Gastrocnemius medialis (tissue), 4 donors: ENCODE results near the gene KCTD5. TPM values are rescaled to one million over a fixed set of nuclear protein-coding genes. Genes with fewer than 3 reads are reported as not detected.
A peak's percentile ranks its signal among the peaks of the same experiment; 100 is the strongest.
"Not testable (repeated sequence)": the region's sequence is repeated elsewhere in the genome, so short reads cannot be mapped to it uniquely, and the experiment has no call there.

ENCODE experiments used
- ATAC-seq, 2 donors: fragments of 150-250 bp; one replicate each; pipeline ENCODE4 v1.9.1; 2016
- DNase-seq, 2 donors: peaks; one replicate each; pipeline ENCODE4 v3.0.0-alpha.2; 2019
- H3K27ac ChIP-seq, 4 donors: fragments of 200-600 bp; sonication (generic); 1 replicate in 1 of 4; 2 replicates in 3 of 4; pipeline ENCODE4 v1.5.1; 2016 to 2018; ENCODE audit warnings: mild to moderate bottlenecking in 2 of 4, moderate library complexity in 1 of 4
- H3K27me3 ChIP-seq, 3 donors: fragments of 200-600 bp; sonication (generic) in 2 of 3; 1 replicate in 1 of 3; 2 replicates in 2 of 3; pipeline versions ENCODE4 v1.5.1 to v1.6.0; 2016 to 2019; ENCODE audit warnings: mild to moderate bottlenecking in 1 of 3, moderate library complexity in 1 of 3
- H3K36me3 ChIP-seq, 2 donors: fragments of 200-600 bp; sonication (generic) in 1 of 2; one replicate each; pipeline ENCODE4 v1.5.1; 2017 to 2018
- H3K4me1 ChIP-seq, 2 donors: fragments of 200-600 bp; sonication (generic) in 1 of 2; one replicate each; pipeline ENCODE4 v1.5.1; 2016 to 2017; ENCODE audit warnings: mild to moderate bottlenecking in 2 of 2
- H3K4me3 ChIP-seq, 4 donors: fragments of 200-600 bp; sonication (generic) in 3 of 4; 1 replicate in 1 of 4; 2 replicates in 3 of 4; pipeline ENCODE4 v1.5.1; 2016 to 2019; ENCODE audit warnings: mild to moderate bottlenecking in 2 of 4
- H3K9me3 ChIP-seq, 3 donors: fragments of 200-600 bp; sonication (generic) in 2 of 3; 1 replicate in 1 of 3; 2 replicates in 2 of 3; pipeline ENCODE4 v1.5.1; 2016 to 2019
- CTCF ChIP-seq, 5 experiments: fragments of 450-650 bp in 3 of 5; fragments of 200-600 bp in 2 of 5; sonication (generic) in 2 of 5; IDR thresholded peaks in 4 of 5; conservative IDR thresholded peaks in 1 of 5; 1 replicate in 4 of 5; 2 replicates in 1 of 5; pipeline ENCODE4 v1.5.1; 2016 to 2019; ENCODE audit warnings: antibody characterized with exemption in 5 of 5, mild to moderate bottlenecking in 3 of 5, moderate library complexity in 3 of 5
- POLR2A ChIP-seq, 2 donors: fragments of 450-650 bp; IDR thresholded peaks; one replicate each; pipeline ENCODE4 v1.6.1; 2017; ENCODE audit warnings: antibody characterized with exemption in 2 of 2, mild to moderate bottlenecking in 2 of 2, moderate library complexity in 2 of 2
- in situ Hi-C, 4 donors: fragments of 200-750 bp; cut with MboI; loops; one replicate each; pipeline versions ENCODE4 v1.15.0 to v1.8.0; 2017; ENCODE audit warnings: low sequenced_read_pairs in 4 of 4
- intact Hi-C: fragments of 100-400 bp; cut with DNase I; formaldehyde crosslinking; loops from one replicate; pipeline ENCODE4 v1.15.1; 2023; ENCODE audit warnings: low total_unique reads
- total RNA-seq, 4 donors: library from RNA; depleted of rRNA; stranded (reverse); fragments of >200 nt; gene quantifications; one replicate each; pipeline versions ENCODE4 v1.1.0 to v1.2.3, GENCODE V29; 2016

Gene KCTD5
- total RNA-seq: 10 to 100 TPM; 13.6 to 23.8 (median 14.7) TPM

GRCh38 chr16:2682209-2683021 lies at the start of gene KCTD5:
Gene KCTD5 (plus strand): TSS chr16:2682523. CDS start chr16:2682549, 26 bp downstream.
- in situ Hi-C loops: no loop called here
- Histone ChIP-seq H3K4me3 (peak within 1 kb of the TSS; percentile 68 to 98 (median 78)), H3K27ac (peak within 1 kb of the TSS; percentile 82 to 95 (median 89))

DNA sequence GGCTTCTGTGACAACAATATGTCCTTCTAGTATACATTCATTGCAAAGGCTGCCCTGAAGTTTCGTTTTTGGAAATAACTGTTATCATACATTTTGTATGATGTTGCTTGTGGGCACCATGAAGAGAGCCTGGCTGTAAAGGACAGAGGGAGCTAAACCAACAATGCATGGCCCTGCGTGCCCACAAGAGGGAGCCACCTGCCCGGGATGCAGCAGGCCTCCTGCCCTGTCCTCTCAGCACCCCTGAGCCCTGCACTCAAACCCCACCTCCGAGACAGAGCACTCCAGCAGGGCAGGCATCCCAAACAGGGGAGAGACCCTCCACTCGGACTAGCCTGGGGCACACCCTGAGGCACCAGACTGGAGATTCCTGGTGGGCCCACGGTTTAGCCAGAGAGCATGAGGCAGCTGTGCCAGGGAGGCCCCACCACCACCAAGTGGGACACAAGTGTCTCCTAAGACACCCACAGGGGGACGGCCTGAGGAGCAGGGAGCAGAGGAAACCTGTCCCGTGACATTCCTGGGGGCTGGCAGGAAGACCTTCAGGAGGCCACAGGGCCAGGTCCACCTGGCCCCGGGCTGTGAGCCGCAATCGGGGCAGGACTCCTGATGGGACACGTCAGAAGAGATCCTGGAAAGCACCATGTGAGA lies 43.1 kb upstream of the KCTD5 start:
- intact Hi-C loops, H3K27ac ChIP-seq, H3K4me1 ChIP-seq, H3K27me3 ChIP-seq, H3K4me3 ChIP-seq, in situ Hi-C loops, H3K36me3 ChIP-seq, DNase-seq, H3K9me3 ChIP-seq: not testable (repeated sequence)
- ATAC-seq: peak; percentile 22 to 49

More at GRCh38 chr16:2682209-2683021, at the start of gene KCTD5:
- H3K36me3 ChIP-seq: no peaks in the 10 kb centered on the region
- TF ChIP-seq CTCF (IDR thresholded peaks at IDR 0.05 in 4 of 5, conservative IDR thresholded peaks at IDR 0.05 in 1 of 5): peak in 1 of 5 experiments; percentile 44
- peak; percentile 91 to 95 for TF ChIP-seq POLR2A (IDR thresholded peaks at IDR 0.05)
- peak; percentile 95 to 96 for DNase-seq
- H3K9me3 ChIP-seq: no peaks in the 10 kb centered on the region
- intact Hi-C loops: loop anchor here (1.0 kb wide), 3 partner anchors 39 to 201 kb away; partner anchors contain the start of gene FLYWCH2
- no peaks in the 10 kb centered on the region for H3K27me3 ChIP-seq
- H3K4me1 ChIP-seq: peaks cover 20 to 25% of the 10 kb centered on the region in 2 donors
- peak; percentile 67 to 87 for ATAC-seq

DNA sequence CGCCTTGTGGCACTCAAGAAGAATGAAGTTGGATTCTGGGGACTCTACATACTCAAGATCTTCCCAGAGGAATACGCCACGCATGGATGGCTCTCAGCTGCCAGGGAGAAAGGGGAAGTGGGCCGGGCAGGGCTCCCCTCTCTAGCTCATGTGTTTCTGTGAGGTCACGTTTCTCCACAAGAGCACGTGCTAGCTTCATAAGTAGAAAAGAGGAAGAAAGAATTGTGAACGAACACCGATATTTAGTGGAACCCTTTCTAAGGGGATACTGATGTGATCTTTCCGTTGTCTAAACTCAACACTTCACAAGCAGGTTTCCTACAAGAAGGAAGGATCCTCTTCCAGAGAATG lies 42.6 kb upstream of the KCTD5 start:
- H3K4me3 ChIP-seq, DNase-seq, intact Hi-C loops, H3K4me1 ChIP-seq, H3K27ac ChIP-seq, H3K9me3 ChIP-seq, H3K36me3 ChIP-seq, ATAC-seq, H3K27me3 ChIP-seq, in situ Hi-C loops: not testable (repeated sequence)

DNA sequence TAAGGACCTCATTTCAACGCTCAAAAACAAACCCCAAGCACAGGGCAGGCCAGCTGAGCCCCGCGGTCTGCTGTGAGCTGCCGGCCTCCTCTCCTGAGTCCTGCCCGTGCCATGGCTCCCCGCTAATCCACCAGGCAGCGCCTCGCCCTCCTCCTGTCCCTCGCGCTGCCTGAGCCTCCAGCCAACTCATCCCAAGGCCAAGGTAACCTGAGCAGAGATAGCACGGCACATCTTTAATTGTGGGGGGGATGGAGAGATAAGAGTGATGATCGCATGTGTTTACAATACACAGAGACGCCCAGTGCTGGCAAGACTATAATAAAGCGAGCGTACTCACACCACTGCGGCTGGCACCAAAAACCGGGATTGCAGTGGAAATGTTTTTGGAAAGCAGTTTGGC lies 39.8 kb upstream of the KCTD5 start:
- H3K36me3 ChIP-seq, intact Hi-C loops, H3K4me3 ChIP-seq, H3K27ac ChIP-seq, DNase-seq, in situ Hi-C loops, H3K27me3 ChIP-seq, H3K9me3 ChIP-seq, H3K4me1 ChIP-seq: not testable (repeated sequence)
- peak; percentile 69 to 83 for ATAC-seq

DNA sequence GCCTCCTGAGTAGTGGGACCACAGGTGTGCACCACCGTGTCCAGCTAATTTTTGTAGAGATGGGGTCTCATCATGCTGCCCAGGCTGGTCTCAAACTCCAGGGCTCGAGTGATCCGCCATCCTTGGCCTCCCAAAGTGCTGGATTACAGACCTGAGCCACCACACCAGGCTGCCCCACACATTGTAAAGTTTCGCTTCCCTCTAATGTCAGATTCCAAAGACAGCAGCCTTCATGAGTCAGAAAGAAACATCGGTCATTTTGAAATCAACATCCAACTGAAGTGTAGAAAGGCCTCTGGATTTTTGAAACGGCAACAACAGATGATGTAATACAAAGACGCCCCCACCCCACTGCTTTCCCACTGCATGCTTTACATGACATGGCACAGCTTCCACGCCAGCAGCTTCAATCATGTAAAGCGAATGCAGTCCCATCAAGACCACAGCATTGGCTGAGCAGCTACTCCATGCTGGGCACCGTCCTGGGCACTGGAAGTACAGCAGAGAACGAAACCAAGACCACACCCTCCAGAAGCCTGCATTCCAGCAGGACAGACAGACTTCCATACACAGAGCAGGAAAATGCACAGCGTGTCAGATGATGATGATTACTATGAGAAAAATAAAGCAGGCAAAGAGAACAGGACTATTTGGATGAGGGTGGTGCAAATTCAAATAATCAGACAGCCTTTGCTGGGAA lies 37.4 kb upstream of the KCTD5 start:
- DNase-seq, H3K9me3 ChIP-seq, H3K27ac ChIP-seq, H3K4me1 ChIP-seq, H3K36me3 ChIP-seq, ATAC-seq, H3K27me3 ChIP-seq, in situ Hi-C loops, intact Hi-C loops, H3K4me3 ChIP-seq: not testable (repeated sequence)

- H3K4me3 ChIP-seq, intact Hi-C loops: not testable (repeated sequence)
Observed at GRCh38 chr16:2651268-2651871, 31.0 kb upstream of the KCTD5 start.

GRCh38 chr16:2653915-2654314 lies 28.4 kb upstream of the KCTD5 start:
- H3K27ac ChIP-seq, H3K36me3 ChIP-seq, in situ Hi-C loops, H3K4me3 ChIP-seq, DNase-seq, H3K9me3 ChIP-seq, ATAC-seq, H3K4me1 ChIP-seq, intact Hi-C loops, H3K27me3 ChIP-seq: not testable (repeated sequence)

More at GRCh38 chr16:2651268-2651871, 31.0 kb upstream of the KCTD5 start:
- H3K27me3 ChIP-seq, H3K36me3 ChIP-seq, H3K27ac ChIP-seq, in situ Hi-C loops, H3K4me1 ChIP-seq, DNase-seq, H3K9me3 ChIP-seq: not testable (repeated sequence)
- ATAC-seq: peak; percentile 51 to 75

DNA sequence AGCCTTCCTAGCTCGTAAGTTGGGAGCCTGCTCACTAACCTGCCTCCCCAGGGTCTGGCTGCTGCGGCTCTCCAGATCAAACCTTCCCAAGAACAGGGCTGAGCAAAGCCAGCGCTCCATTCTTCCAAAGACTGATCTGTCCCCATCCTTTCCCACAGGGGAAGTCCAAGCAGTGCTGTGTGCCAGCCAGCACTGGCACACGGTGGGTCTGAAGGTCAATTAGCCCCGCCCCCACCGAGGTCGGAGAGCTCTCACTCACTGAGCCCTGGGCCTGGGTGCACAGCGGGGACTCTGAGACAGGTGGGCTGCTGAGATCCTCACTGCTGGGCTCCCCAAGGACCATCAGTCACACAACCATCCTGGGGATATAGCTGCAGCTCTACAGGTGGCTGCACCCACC lies 27.4 kb upstream of the KCTD5 start:
- intact Hi-C loops, H3K27me3 ChIP-seq, H3K4me3 ChIP-seq, H3K36me3 ChIP-seq, H3K27ac ChIP-seq, H3K4me1 ChIP-seq, DNase-seq, H3K9me3 ChIP-seq, in situ Hi-C loops, ATAC-seq: not testable (repeated sequence)
